ENCODE data around the gene ARNT2.

The ARNT2 gene

GRCh38 chr15:80593486-80594030, 189.4 kb downstream of the ARNT2 start:
- no peak for DNase-seq
- Mint-ChIP-seq H3K9me3 (no peaks in the 10 kb centered on the region), H3K4me1 (no peaks in the 10 kb centered on the region), H3K27me3 (no peaks in the 10 kb centered on the region), H3K27ac (no peak overlapping the region), H3K4me3 (no peak overlapping the region)
- ATAC-seq = no peak

GRCh38 chr15:80594091-80594889, 190.1 kb downstream of the ARNT2 start:
- ATAC-seq (no peak), DNase-seq (no peak)
- Mint-ChIP-seq H3K9me3 (no peaks in the 10 kb centered on the region), H3K27ac (peak overlapping the region in 1 of 2 donors; percentile 63), H3K27me3 (peaks cover 4% of the 10 kb centered on the region), H3K4me3 (no peak overlapping the region), H3K4me1 (no peaks in the 10 kb centered on the region)

GRCh38 chr15:80595396-80595795, 191.2 kb downstream of the ARNT2 start:
- no peak for ATAC-seq
- H3K4me1 Mint-ChIP-seq = no peaks in the 10 kb centered on the region
- no peak for DNase-seq
- no peak overlapping the region for H3K27ac Mint-ChIP-seq
- H3K4me3 Mint-ChIP-seq = no peak overlapping the region
- H3K27me3 Mint-ChIP-seq = peaks cover 15% of the 10 kb centered on the region
- no peaks in the 10 kb centered on the region for H3K9me3 Mint-ChIP-seq

- H3K27ac Mint-ChIP-seq = no peak overlapping the region
- no peak overlapping the region for H3K4me3 Mint-ChIP-seq
- DNase-seq (no peak), ATAC-seq (no peak)
- H3K27me3 Mint-ChIP-seq = peaks cover 20% of the 10 kb centered on the region
- no peaks in the 10 kb centered on the region for H3K4me1 Mint-ChIP-seq
- no peaks in the 10 kb centered on the region for H3K9me3 Mint-ChIP-seq
Observed at GRCh38 chr15:80596521-80596976, 192.4 kb downstream of the ARNT2 start.

GRCh38 chr15:80597076-80597475, 192.9 kb downstream of the ARNT2 start:
- ATAC-seq = no peak
- Mint-ChIP-seq H3K9me3 (no peaks in the 10 kb centered on the region), H3K4me1 (no peaks in the 10 kb centered on the region), H3K27me3 (peaks cover 20% of the 10 kb centered on the region), H3K4me3 (no peak overlapping the region), H3K27ac (no peak overlapping the region)
- no peak for DNase-seq

- no peaks in the 10 kb centered on the region for H3K9me3 Mint-ChIP-seq
- ATAC-seq = no peak
- no peak overlapping the region for H3K27ac Mint-ChIP-seq
- no peaks in the 10 kb centered on the region for H3K4me1 Mint-ChIP-seq
- DNase-seq = no peak
- no peak overlapping the region for H3K4me3 Mint-ChIP-seq
- H3K27me3 Mint-ChIP-seq = peaks cover 20% of the 10 kb centered on the region
Observed at GRCh38 chr15:80599359-80599758, 195.2 kb downstream of the ARNT2 start.

- DNase-seq = no peak
- no peaks in the 10 kb centered on the region for H3K4me1 Mint-ChIP-seq
- no peak for ATAC-seq
- H3K9me3 Mint-ChIP-seq = no peaks in the 10 kb centered on the region
- H3K27me3 Mint-ChIP-seq = peaks cover 20% of the 10 kb centered on the region
- no peak overlapping the region for H3K27ac Mint-ChIP-seq
- H3K4me3 Mint-ChIP-seq = no peak overlapping the region
Observed at GRCh38 chr15:80600626-80601025, 196.4 kb downstream of the ARNT2 start.

GRCh38 chr15:80601256-80601655, 197.1 kb downstream of the ARNT2 start:
- H3K27ac Mint-ChIP-seq = no peak overlapping the region
- DNase-seq = no peak
- no peak overlapping the region for H3K4me3 Mint-ChIP-seq
- no peak for ATAC-seq
- no peaks in the 10 kb centered on the region for H3K9me3 Mint-ChIP-seq
- H3K27me3 Mint-ChIP-seq = peaks cover 20% of the 10 kb centered on the region
- no peaks in the 10 kb centered on the region for H3K4me1 Mint-ChIP-seq

GRCh38 chr15:80604583-80605575, 200.7 kb downstream of the ARNT2 start:
- Mint-ChIP-seq H3K27me3 (peaks cover 22% of the 10 kb centered on the region), H3K9me3 (no peaks in the 10 kb centered on the region), H3K27ac (no peak overlapping the region), H3K4me1 (no peaks in the 10 kb centered on the region), H3K4me3 (no peak overlapping the region)
- DNase-seq (no peak), ATAC-seq (no peak)

GRCh38 chr15:80605591-80606150, 201.5 kb downstream of the ARNT2 start:
- Mint-ChIP-seq H3K27ac (no peak overlapping the region), H3K9me3 (no peaks in the 10 kb centered on the region), H3K4me1 (no peaks in the 10 kb centered on the region), H3K27me3 (peaks cover 14% of the 10 kb centered on the region), H3K4me3 (no peak overlapping the region)
- DNase-seq (no peak), ATAC-seq (no peak)

GRCh38 chr15:80606511-80607071, 202.4 kb downstream of the ARNT2 start:
- no peak overlapping the region for H3K27ac Mint-ChIP-seq
- peaks cover 11% of the 10 kb centered on the region for H3K27me3 Mint-ChIP-seq
- DNase-seq (no peak), ATAC-seq (no peak)
- H3K4me1 Mint-ChIP-seq = no peaks in the 10 kb centered on the region
- H3K9me3 Mint-ChIP-seq = no peaks in the 10 kb centered on the region
- no peak overlapping the region for H3K4me3 Mint-ChIP-seq

GRCh38 chr15:80607287-80607980, 203.3 kb downstream of the ARNT2 start:
- DNase-seq = no peak
- Mint-ChIP-seq H3K27me3 (peaks cover 11% of the 10 kb centered on the region), H3K4me3 (no peak overlapping the region), H3K9me3 (no peaks in the 10 kb centered on the region), H3K27ac (no peak overlapping the region), H3K4me1 (no peaks in the 10 kb centered on the region)
- no peak for ATAC-seq

- no peaks in the 10 kb centered on the region for H3K4me1 Mint-ChIP-seq
- DNase-seq = no peak
- no peaks in the 10 kb centered on the region for H3K9me3 Mint-ChIP-seq
- no peak for ATAC-seq
- H3K27ac Mint-ChIP-seq = peak overlapping the region in 1 of 2 donors; percentile 34
- H3K4me3 Mint-ChIP-seq = no peak overlapping the region
- peaks cover 12% of the 10 kb centered on the region for H3K27me3 Mint-ChIP-seq
Observed at GRCh38 chr15:80608688-80609087, 204.5 kb downstream of the ARNT2 start.

- DNase-seq (no peak), ATAC-seq (no peak)
- Mint-ChIP-seq H3K27ac (no peak overlapping the region), H3K4me3 (no peak overlapping the region), H3K9me3 (no peaks in the 10 kb centered on the region), H3K27me3 (peaks cover 16% of the 10 kb centered on the region), H3K4me1 (no peaks in the 10 kb centered on the region)
Observed at GRCh38 chr15:80609091-80609490, 204.9 kb downstream of the ARNT2 start.

- Mint-ChIP-seq H3K27ac (no peak overlapping the region), H3K4me1 (no peaks in the 10 kb centered on the region), H3K4me3 (no peak overlapping the region), H3K27me3 (peaks cover 21% of the 10 kb centered on the region), H3K9me3 (no peaks in the 10 kb centered on the region)
- ATAC-seq (no peak), DNase-seq (no peak)
Observed at GRCh38 chr15:80609512-80609946, 205.3 kb downstream of the ARNT2 start.

Data from stimulated activated naive CD8-positive, alpha-beta T cell treated with anti-CD3 and anti-CD28 coated beads, Interleukin-15, amount 100 ng/mL, for 72 hours (primary cell).